Measurements from ENCODE around the gene ADRA1B. TPM values are rescaled to one million over a fixed set of nuclear protein-coding genes. Genes with fewer than 3 reads are reported as not detected.

The ADRA1B gene
- total RNA-seq, 1 experiment from 2014 or later, result 0.29 TPM

DNA sequence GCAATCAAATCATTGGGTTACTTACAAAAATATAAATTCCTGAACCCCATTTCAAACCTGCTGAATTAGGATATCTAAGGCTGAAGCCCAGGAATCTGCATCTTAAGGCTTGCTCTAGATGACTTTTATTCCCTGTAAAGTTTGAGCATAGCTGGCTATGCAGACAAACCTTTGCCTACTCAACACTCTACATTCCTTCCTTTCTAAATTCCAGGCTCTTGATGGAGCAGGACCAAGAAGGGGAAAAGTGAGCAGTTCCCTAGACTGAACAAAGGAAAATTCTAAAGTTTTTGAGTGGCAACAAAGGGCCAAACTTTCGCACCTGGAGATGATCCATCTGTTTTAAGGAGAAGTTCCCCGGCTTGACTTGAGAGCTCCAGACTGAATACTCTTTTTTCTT lies 9.8 kb upstream of the ADRA1B start:
- no peaks in the 10 kb centered on the region for H3F3A ChIP-seq (ENCODE audit: low read length, unreplicated experiment)
- H3K27me3 ChIP-seq (ENCODE audit: low read length), result no peaks in the 10 kb centered on the region
- no TSS peak for BruUV-seq (replicated peaks)
- H2AFZ ChIP-seq (ENCODE audit: low read length), result no peak overlapping the region
- H4K20me1 ChIP-seq (ENCODE audit: low read length), result no peaks in the 10 kb centered on the region
- H3K4me3 ChIP-seq (ENCODE audit: low read length), result no peak overlapping the region
- peaks cover 68% of the 10 kb centered on the region for H3K4me1 ChIP-seq (ENCODE audit: insufficient read depth, low read length)
- ATAC-seq, result no peak
- POLR2A ChIA-PET (ENCODE audit: unreplicated experiment), result no interaction called here
- H3K9me2 ChIP-seq (replicated peaks; ENCODE audit: low read length), result no peaks in the 10 kb centered on the region
- intact Hi-C loops (cut with micrococcal nuclease), result loop anchor here (10.0 kb wide), 2 partner anchors 152 to 572 kb away; partner anchors contain the start of gene IL12B
- no peak for DNase-seq
- H3K36me3 ChIP-seq (ENCODE audit: low read depth, low read length), result no peaks in the 10 kb centered on the region
- no peak overlapping the region for H3K9ac ChIP-seq (ENCODE audit: low read length)
- 0 out of 2 replicates have a peak overlapping the region, but pooled peaks have one; percentile 42 for H3K4me2 ChIP-seq (ENCODE audit: low read length)
- no peak overlapping the region for H3K27ac ChIP-seq (ENCODE audit: low read length)
- no peaks in the 10 kb centered on the region for H3K79me2 ChIP-seq (ENCODE audit: low read length)
- TF ChIP-seq EZH2 (IDR thresholded peaks at IDR 0.05; ENCODE audit: low read length, unreplicated experiment), result no peak
- TF ChIP-seq, protein P1, sequence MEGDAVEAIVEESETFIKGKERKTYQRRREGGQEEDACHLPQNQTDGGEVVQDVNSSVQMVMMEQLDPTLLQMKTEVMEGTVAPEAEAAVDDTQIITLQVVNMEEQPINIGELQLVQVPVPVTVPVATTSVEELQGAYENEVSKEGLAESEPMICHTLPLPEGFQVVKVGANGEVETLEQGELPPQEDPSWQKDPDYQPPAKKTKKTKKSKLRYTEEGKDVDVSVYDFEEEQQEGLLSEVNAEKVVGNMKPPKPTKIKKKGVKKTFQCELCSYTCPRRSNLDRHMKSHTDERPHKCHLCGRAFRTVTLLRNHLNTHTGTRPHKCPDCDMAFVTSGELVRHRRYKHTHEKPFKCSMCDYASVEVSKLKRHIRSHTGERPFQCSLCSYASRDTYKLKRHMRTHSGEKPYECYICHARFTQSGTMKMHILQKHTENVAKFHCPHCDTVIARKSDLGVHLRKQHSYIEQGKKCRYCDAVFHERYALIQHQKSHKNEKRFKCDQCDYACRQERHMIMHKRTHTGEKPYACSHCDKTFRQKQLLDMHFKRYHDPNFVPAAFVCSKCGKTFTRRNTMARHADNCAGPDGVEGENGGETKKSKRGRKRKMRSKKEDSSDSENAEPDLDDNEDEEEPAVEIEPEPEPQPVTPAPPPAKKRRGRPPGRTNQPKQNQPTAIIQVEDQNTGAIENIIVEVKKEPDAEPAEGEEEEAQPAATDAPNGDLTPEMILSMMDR (conservative IDR thresholded peaks at IDR 0.05; ENCODE audit: low read depth, low read length), result no peak
- TF ChIP-seq EZH2phosphoT487 (IDR thresholded peaks at IDR 0.05; ENCODE audit: borderline replicate concordance, low read length), result no peak
- CTCF ChIA-PET, result no interaction called here
- no peaks in the 10 kb centered on the region for H3K9me3 ChIP-seq (ENCODE audit: low read length)

DNA sequence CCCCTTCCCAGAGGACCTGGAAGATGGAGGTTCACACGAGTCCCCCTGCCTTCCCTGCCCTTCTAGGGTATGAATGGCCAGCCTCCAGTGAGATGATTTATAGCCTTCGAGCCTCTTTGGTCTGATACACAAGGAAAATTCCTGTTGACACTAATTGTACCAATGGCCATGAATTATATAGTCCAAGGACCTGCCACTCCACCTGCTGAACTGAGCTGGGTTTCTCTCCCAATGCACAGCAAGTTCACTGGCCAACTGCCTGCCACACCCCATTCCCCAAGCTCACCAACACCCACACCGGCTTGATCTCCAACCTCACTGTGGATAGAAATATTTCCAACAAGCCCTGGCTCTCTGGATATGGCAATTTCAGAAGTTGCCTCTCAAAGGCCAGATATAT lies 9.3 kb upstream of the ADRA1B start:
- no peak overlapping the region for H3K4me3 ChIP-seq (ENCODE audit: low read length)
- H3F3A ChIP-seq (ENCODE audit: low read length, unreplicated experiment), result no peaks in the 10 kb centered on the region
- no peaks in the 10 kb centered on the region for H3K9me3 ChIP-seq (ENCODE audit: low read length)
- peaks cover 68% of the 10 kb centered on the region for H3K4me1 ChIP-seq (ENCODE audit: insufficient read depth, low read length)
- ATAC-seq (no peak), DNase-seq (peak; percentile 57)
- no peak overlapping the region for H2AFZ ChIP-seq (ENCODE audit: low read length)
- intact Hi-C loops (cut with micrococcal nuclease), result loop anchor here (10.0 kb wide), 2 partner anchors 152 to 572 kb away; partner anchors contain the start of gene IL12B
- ChIA-PET CTCF (no interaction called here), POLR2A (ENCODE audit: unreplicated experiment) (no interaction called here)
- no TSS peak for BruUV-seq (replicated peaks)
- H3K9me2 ChIP-seq (replicated peaks; ENCODE audit: low read length), result no peaks in the 10 kb centered on the region
- no peaks in the 10 kb centered on the region for H3K36me3 ChIP-seq (ENCODE audit: low read depth, low read length)
- H3K9ac ChIP-seq (ENCODE audit: low read length), result no peak overlapping the region
- H4K20me1 ChIP-seq (ENCODE audit: low read length), result no peaks in the 10 kb centered on the region
- H3K79me2 ChIP-seq (ENCODE audit: low read length), result no peaks in the 10 kb centered on the region
- TF ChIP-seq EZH2 (IDR thresholded peaks at IDR 0.05; ENCODE audit: low read length, unreplicated experiment), result no peak
- no peak for TF ChIP-seq EZH2phosphoT487 (IDR thresholded peaks at IDR 0.05; ENCODE audit: borderline replicate concordance, low read length)
- TF ChIP-seq, protein P1 (conservative IDR thresholded peaks at IDR 0.05; ENCODE audit: low read depth, low read length), result no peak
- H3K4me2 ChIP-seq (ENCODE audit: low read length), result 0 out of 2 replicates have a peak overlapping the region, but pooled peaks have one; percentile 42
- H3K27ac ChIP-seq (ENCODE audit: low read length), result no peak overlapping the region
- no peaks in the 10 kb centered on the region for H3K27me3 ChIP-seq (ENCODE audit: low read length)

DNA sequence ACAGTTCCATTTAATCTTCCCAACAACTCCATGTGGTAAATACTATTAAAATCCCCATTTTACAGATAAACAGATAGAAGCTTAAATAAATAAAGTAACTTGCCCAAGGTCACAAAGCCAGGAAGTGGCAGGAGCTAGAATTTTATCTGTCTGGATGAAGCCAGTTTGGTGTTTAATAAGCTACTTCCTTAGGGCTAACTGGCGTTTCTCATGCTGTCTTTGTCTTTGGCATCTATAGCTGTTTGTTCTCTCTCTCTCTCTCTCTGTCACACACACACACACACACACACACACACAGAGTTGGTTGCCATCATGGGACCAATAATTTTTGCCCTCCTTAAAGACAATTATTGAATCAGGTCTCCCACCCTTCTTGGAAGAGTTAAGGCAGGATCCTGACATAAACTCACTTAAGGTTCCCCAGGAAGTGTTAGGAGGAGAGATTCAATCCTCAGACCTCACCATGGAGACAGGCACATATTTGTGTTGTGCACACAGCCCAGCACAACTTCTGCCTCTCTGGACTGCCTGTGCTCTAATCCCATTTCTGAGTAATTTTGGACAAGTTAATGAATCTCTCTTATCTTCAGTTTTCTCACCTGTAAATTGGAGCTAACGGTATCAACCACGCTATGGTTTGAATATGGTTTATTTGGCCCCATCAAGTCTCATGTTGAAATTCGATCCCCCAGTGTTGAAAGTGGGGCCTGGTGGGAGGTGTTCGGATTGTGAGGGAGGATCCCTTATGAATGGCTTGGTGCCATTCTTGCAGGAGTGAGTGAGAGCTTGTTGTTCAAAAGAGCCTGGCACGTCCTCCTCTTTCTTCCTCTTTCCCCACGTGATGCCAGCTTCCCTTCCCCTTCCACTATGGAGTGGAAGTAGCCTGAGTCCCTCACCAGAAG lies 8.3 kb upstream of the ADRA1B start:
- H3K4me2 ChIP-seq (ENCODE audit: low read length), result no peak overlapping the region
- H2AFZ ChIP-seq (ENCODE audit: low read length), result no peak overlapping the region
- BruUV-seq (replicated peaks), result no TSS peak
- no peak for DNase-seq
- no peaks in the 10 kb centered on the region for H3K27me3 ChIP-seq (ENCODE audit: low read length)
- CTCF ChIA-PET, result no interaction called here
- ATAC-seq, result no peak
- no peaks in the 10 kb centered on the region for H3F3A ChIP-seq (ENCODE audit: low read length, unreplicated experiment)
- H3K9ac ChIP-seq (ENCODE audit: low read length), result no peak overlapping the region
- H3K4me3 ChIP-seq (ENCODE audit: low read length), result no peak overlapping the region
- peaks cover 68% of the 10 kb centered on the region for H3K4me1 ChIP-seq (ENCODE audit: insufficient read depth, low read length)
- no peak overlapping the region for H3K27ac ChIP-seq (ENCODE audit: low read length)
- POLR2A ChIA-PET (ENCODE audit: unreplicated experiment), result no interaction called here
- H3K9me2 ChIP-seq (replicated peaks; ENCODE audit: low read length), result no peaks in the 10 kb centered on the region
- TF ChIP-seq EZH2 (IDR thresholded peaks at IDR 0.05; ENCODE audit: low read length, unreplicated experiment) (no peak), EZH2phosphoT487 (IDR thresholded peaks at IDR 0.05; ENCODE audit: borderline replicate concordance, low read length) (no peak)
- TF ChIP-seq, protein P1 (conservative IDR thresholded peaks at IDR 0.05; ENCODE audit: low read depth, low read length), result no peak
- intact Hi-C loops (cut with micrococcal nuclease), result loop anchor here (10.0 kb wide), 2 partner anchors 153 to 573 kb away; partner anchors contain the start of gene IL12B
- no peaks in the 10 kb centered on the region for H3K36me3 ChIP-seq (ENCODE audit: low read depth, low read length)
- no peaks in the 10 kb centered on the region for H3K9me3 ChIP-seq (ENCODE audit: low read length)
- no peaks in the 10 kb centered on the region for H4K20me1 ChIP-seq (ENCODE audit: low read length)
- H3K79me2 ChIP-seq (ENCODE audit: low read length), result no peaks in the 10 kb centered on the region
